Kidney tubule cell (primary cell): ENCODE measurements around the gene ZBTB7C.

Source experiments
- DNase-seq: peaks from one replicate; pipeline ENCODE4 v3.0.0-alpha.2; 2018; ENCODE audit warnings: low spot score

ZBTB7C gene

GRCh38 chr18:48390641-48391040, 18.5 kb downstream of the ZBTB7C start:
- no peak for DNase-seq

GRCh38 chr18:48388478-48388877, 20.7 kb downstream of the ZBTB7C start:
- no peak for DNase-seq

- no peak for DNase-seq
These were observed 21.9 kb downstream of the ZBTB7C start for GRCh38 chr18:48387300-48387699.

- DNase-seq = no peak
These were observed 23.6 kb downstream of the ZBTB7C start for GRCh38 chr18:48385596-48385995.

GRCh38 chr18:48376934-48377333, 32.2 kb downstream of the ZBTB7C start:
- DNase-seq = no peak

GRCh38 chr18:48376406-48376805, 32.8 kb downstream of the ZBTB7C start:
- no peak for DNase-seq

GRCh38 chr18:48375150-48375800, 33.9 kb downstream of the ZBTB7C start:
- no peak for DNase-seq

- DNase-seq = no peak
These were observed 34.6 kb downstream of the ZBTB7C start for GRCh38 chr18:48374423-48375149.

- no peak for DNase-seq
These were observed 37.2 kb downstream of the ZBTB7C start for GRCh38 chr18:48371854-48372602.

GRCh38 chr18:48367557-48367956, 41.6 kb downstream of the ZBTB7C start:
- DNase-seq = no peak

- no peak for DNase-seq
These were observed 43.2 kb downstream of the ZBTB7C start for GRCh38 chr18:48365965-48366364.

- DNase-seq = no peak
These were observed 45.0 kb downstream of the ZBTB7C start for GRCh38 chr18:48364146-48364545.

- DNase-seq = no peak
These were observed 46.0 kb downstream of the ZBTB7C start for GRCh38 chr18:48363175-48363574.

- DNase-seq = no peak
These were observed 47.4 kb downstream of the ZBTB7C start for GRCh38 chr18:48361801-48362200.

- DNase-seq = no peak
These were observed 48.7 kb downstream of the ZBTB7C start for GRCh38 chr18:48360376-48361021.

- no peak for DNase-seq
These were observed 49.6 kb downstream of the ZBTB7C start for GRCh38 chr18:48359626-48360025.

GRCh38 chr18:48358868-48359267, 50.3 kb downstream of the ZBTB7C start:
- DNase-seq = no peak

GRCh38 chr18:48356909-48357631, 52.1 kb downstream of the ZBTB7C start:
- DNase-seq = peak; percentile 11

- DNase-seq = no peak
These were observed 52.9 kb downstream of the ZBTB7C start for GRCh38 chr18:48356151-48356745.

GRCh38 chr18:48355276-48356115, 53.7 kb downstream of the ZBTB7C start:
- DNase-seq = no peak
